ENCODE measurements around the gene ZBP1. TPM values are rescaled to one million over a fixed set of nuclear protein-coding genes. Genes with fewer than 3 reads are reported as not detected.

Gene ZBP1
- total RNA-seq, 3 donors from 2014 or later, result 0.73 to 2.4 TPM; not detected in 1

GRCh38 chr20:57593134-57593886 lies 26.9 kb downstream of the ZBP1 start:
- H3K27ac ChIP-seq, result no peak overlapping the region
- no peaks in the 10 kb centered on the region for H3K27me3 ChIP-seq
- TF ChIP-seq POLR2AphosphoS5 (IDR thresholded peaks at IDR 0.05), result no peak
- no peak for TF ChIP-seq CTCF (IDR thresholded peaks at IDR 0.05)
- no peak for TF ChIP-seq POLR2A (IDR thresholded peaks at IDR 0.05)
- H3K4me3 ChIP-seq, result no peak overlapping the region
- no peak for DNase-seq (ENCODE audit: low spot score in 2 of 2)
- no peaks in the 10 kb centered on the region for H3K4me1 ChIP-seq
- intact Hi-C loops (cut with DNase I; ENCODE audit: low total_unique reads), result loop anchor here (5.0 kb wide), 1 partner anchor 66 kb away; the partner anchor contains the start of gene CTCFL
- no peaks in the 10 kb centered on the region for H3K9me3 ChIP-seq
- no peaks in the 10 kb centered on the region for H3K36me3 ChIP-seq

GRCh38 chr20:57592263-57593092 lies 27.7 kb downstream of the ZBP1 start:
- Histone ChIP-seq H3K4me1 (no peaks in the 10 kb centered on the region), H3K27me3 (no peaks in the 10 kb centered on the region), H3K4me3 (no peak overlapping the region), H3K27ac (no peak overlapping the region), H3K9me3 (peaks cover 0 to 7% of the 10 kb centered on the region in 2 donors), H3K36me3 (no peaks in the 10 kb centered on the region)
- no peak for DNase-seq (ENCODE audit: low spot score in 2 of 2)
- intact Hi-C loops (cut with DNase I; ENCODE audit: low total_unique reads), result loop anchor here (5.0 kb wide), 1 partner anchor 65 kb away; the partner anchor contains the start of gene CTCFL
- no peak for TF ChIP-seq POLR2A (IDR thresholded peaks at IDR 0.05)
- no peak for TF ChIP-seq CTCF (IDR thresholded peaks at IDR 0.05)
- TF ChIP-seq POLR2AphosphoS5 (IDR thresholded peaks at IDR 0.05), result no peak

- Histone ChIP-seq H3K27me3 (peaks cover 0 to 6% of the 10 kb centered on the region in 2 donors), H3K36me3 (no peaks in the 10 kb centered on the region), H3K9me3 (peaks cover 0 to 9% of the 10 kb centered on the region in 2 donors), H3K4me1 (no peaks in the 10 kb centered on the region), H3K27ac (no peak overlapping the region), H3K4me3 (no peak overlapping the region)
- intact Hi-C loops (cut with DNase I; ENCODE audit: low total_unique reads), result loop anchor here (5.0 kb wide), 1 partner anchor 64 kb away; the partner anchor contains the start of gene CTCFL
- TF ChIP-seq POLR2AphosphoS5 (IDR thresholded peaks at IDR 0.05), result no peak
- DNase-seq (ENCODE audit: low spot score in 2 of 2), result no peak
These were observed 28.7 kb downstream of the ZBP1 start for GRCh38 chr20:57591289-57592229.

GRCh38 chr20:57590485-57591288 lies 29.5 kb downstream of the ZBP1 start:
- TF ChIP-seq POLR2A (IDR thresholded peaks at IDR 0.05) (no peak), CTCF (IDR thresholded peaks at IDR 0.05) (no peak), POLR2AphosphoS5 (IDR thresholded peaks at IDR 0.05) (no peak)
- H3K4me1 ChIP-seq, result no peaks in the 10 kb centered on the region
- no peak overlapping the region for H3K4me3 ChIP-seq
- H3K27me3 ChIP-seq, result peaks cover 0 to 12% of the 10 kb centered on the region in 2 donors
- intact Hi-C loops (cut with DNase I; ENCODE audit: low total_unique reads), result loop anchor here (1.0 to 5.0 kb wide), 2 partner anchors 63 to 81 kb away; partner anchors contain the start of gene CTCFL
- H3K36me3 ChIP-seq, result no peaks in the 10 kb centered on the region
- no peak overlapping the region for H3K27ac ChIP-seq
- peaks cover 0 to 9% of the 10 kb centered on the region in 2 donors for H3K9me3 ChIP-seq
- DNase-seq (ENCODE audit: low spot score in 2 of 2), result no peak

Data from breast epithelium (tissue), 4 donors.